Neural progenitor cell (in vitro differentiated cells): ENCODE data around the gene NFATC2.

ENCODE experiments used
- CTCF ChIP-seq: fragments of 200-600 bp; sonication (generic); IDR thresholded peaks from 2 replicates; pipeline ENCODE4 v1.5.1; 2017; ENCODE audit warnings: antibody characterized with exemption, mild to moderate bottlenecking
- EZH2phosphoT487 ChIP-seq: fragments of 200-600 bp; sonication (generic); IDR thresholded peaks from 2 replicates; pipeline ENCODE4 v1.6.1; 2017; ENCODE audit warnings: antibody characterized with exemption

GRCh38 chr20:51389543-51390264 is 152.8 kb downstream of the NFATC2 start:
- no peak for TF ChIP-seq EZH2phosphoT487
- TF ChIP-seq CTCF, result no peak
